ENCODE results near the gene PDZK1.

DNA sequence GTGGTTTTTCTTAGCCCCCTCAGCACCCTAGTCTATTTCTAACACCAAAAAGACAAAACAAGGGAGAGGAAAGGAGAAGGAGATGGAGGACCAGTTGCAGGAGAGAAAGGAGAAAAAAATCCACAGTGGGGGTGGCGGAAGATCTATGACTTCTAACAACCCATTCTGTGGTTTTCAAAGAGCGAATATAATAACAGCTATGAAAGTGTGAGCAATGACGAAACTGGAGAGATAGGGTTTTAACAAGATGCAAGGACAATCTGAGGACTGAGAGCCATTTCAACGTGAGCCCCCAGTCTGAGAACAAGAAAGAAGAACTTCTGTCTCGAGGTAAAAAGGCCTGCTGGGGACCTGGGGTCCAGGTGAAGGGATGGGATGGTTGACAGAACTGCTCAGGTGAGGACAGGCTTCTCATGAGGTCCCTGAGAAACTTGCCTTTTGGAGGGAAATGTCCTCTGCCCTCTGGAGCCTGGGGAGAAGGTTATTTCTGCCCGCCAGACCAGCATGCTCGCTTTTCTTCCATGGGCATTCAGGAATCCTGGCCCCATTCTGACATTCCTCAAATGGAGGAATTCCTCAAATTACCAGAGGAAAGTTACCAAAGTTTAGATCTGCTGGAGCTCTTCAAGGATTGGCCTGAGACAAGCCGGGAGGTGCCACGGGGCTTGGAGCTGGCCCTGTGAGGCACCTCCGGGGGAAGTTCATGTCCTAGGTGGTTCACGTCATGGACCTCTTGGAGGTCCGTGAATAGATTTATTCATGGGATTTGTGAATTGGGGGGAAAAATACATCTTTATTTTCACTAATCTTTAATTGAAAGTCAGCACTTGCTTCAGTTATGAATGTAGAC is 12.3 kb upstream of the PDZK1 start, which contains the start of gene CD160:
- no peak for TF ChIP-seq POLR2A (IDR thresholded peaks at IDR 0.05; ENCODE audit: extremely low read depth, insufficient read length)
- TF ChIP-seq CTCF (IDR thresholded peaks at IDR 0.05; ENCODE audit: low read depth, low read length), result no peak
- TF ChIP-seq MAX (IDR thresholded peaks at IDR 0.05; ENCODE audit: low read depth, low read length), result no peak

Data from NB4 (cell line).